Inflammatory macrophage treated with lipopolysaccharide for 1 hour (primary cell): ENCODE results near the gene CMTM4.

Experiments
- DNase-seq, 2 donors: peaks; one replicate each; pipeline ENCODE4 v3.0.0-alpha.2; 2020 to 2022

Gene CMTM4

DNA sequence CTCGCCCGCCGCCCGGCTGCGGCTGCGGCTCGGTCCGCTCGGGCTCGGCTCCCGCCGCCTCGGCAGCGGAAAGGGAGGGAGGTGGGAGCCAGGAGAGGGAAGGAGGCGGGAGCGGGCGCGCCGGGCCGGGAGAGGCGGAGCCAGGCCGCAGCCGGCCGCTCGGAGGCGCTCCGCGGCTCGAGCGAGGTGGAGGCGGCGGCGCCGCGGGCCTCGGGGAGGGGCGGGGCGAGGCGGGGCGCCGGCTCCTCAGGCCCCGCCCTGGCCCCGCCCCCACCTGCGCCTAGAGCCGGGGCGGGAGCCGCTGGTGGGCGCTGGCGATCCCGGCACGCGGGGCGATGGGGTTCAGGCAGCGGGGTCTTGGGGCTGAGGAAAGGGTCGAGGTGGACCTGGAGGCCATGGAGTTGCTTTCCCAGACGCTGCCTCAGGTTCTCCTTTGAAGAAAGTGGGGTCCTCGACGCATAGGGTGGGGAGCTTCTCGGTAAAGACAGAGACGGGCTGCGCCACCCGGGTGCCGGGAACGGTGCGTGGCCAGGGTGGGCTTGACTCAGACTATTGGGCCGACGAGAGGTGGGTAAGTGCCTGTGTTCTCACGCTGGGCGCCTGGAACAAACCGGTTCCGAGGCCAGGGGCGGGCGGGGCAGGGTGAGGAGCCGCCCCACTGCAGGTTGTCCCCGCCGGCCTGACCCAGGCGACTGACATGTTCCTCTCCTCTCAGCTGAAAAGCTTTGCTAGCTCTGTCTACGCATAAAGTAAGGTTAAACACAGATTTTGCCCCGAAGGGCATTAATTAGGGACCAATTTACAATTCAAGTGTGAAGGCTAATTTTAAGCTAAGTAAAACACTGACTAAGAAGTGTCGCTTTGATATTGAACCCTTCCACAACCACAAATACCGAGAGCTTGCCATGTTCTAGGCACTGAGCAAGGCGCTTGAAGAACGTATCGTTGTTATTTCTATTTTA lies at the start of gene CMTM4:
Gene CMTM4, minus strand, starts transcription at position 75 of the 962 bp plus-strand sequence. CDS start 218 bp downstream, outside the sequence.
- peak; percentile 72 to 84 for DNase-seq

DNA sequence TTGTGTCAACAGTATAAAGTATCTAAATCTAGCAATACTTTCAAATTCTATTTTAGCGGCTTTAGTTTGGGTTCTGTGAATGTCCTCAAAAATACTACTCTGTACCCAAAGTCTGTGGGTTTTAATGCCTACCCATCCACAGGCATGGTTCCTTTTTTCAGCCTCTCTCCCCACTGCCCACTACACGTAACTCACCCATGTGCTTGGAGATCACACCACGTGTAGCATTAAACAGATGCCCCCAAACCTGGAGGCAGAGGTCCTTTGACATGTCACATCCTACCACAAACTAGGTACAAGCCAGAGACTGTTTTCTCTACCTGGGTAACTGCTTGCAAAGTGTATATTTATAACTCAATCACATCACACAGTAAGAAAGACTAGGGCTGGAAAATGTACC lies 49.5 kb upstream of the CMTM4 start:
- no peak for DNase-seq

DNA sequence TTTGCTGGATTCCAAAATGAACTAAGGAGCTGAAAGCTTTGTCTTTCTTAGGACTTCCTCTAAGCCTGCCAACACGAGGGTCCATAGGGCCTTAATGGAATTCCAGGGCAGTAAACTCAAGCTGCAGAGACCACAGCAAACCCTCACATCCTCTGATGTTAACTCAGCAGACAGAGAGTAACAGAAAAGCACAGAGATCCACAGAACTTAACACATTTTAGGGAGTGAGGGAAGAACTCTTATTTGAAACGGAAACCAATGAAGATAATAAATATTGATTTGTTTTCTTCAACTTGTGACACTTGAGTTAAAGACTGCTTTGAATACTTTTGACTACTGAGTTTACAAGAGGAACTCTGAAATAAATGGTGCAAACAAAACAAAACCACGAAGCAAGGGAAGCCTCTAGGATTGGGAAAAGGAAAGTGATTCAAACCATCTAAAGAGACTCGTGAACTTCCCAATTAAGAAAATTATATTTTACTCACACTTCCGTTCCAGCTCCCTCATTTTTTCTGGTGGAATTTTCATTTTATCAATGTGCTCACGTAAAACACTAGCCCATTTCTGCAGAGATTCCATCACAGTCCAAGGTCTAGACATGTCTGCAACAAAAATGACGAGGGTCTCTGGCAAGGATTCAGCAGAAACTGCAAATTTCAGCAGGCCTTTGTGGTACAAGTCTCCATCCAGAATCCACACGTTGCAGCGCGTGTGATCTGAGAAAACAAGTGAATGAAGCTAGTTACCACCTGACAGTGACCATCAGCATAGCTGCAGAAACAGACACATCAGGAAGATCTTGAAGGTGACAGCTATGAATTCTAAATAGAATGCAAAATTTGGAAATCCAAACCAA lies 45.6 kb upstream of the CMTM4 start:
- peak; percentile 33 to 53 for DNase-seq

DNA sequence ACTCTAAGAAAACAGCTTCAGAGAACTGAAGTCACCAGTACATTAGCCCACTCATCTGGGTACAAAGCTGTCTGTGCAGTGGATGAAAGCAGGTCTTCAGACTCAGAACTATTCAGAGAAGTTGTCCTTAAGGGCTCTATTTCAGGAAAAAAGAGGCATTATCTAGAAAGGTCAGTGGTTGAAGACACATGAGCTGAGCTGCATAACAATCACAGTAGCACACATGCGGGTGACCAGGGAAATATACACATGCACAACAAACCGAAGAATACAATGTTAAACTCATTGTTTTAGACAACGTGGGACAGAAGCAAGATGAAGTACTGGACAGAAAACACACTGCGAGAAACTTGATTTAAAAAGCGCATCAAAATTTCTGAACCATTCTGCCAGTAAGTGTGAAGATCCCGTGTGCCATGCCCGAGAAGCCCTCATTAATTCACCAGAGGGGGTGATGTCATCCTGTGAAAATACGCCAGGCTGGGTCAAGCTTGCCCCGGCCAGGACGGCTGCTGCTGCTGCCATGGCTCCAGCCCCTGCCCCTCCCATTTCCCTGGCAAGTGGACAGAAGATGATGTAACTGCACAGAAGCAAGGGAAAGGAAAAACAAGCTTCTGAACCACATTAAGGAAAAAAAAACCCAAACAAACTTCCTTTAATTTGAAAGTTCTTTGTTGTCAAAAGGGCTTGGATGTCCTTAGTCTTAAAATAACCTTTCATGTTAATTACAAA lies 44.8 kb upstream of the CMTM4 start:
- peak; percentile 68 to 72 for DNase-seq

DNA sequence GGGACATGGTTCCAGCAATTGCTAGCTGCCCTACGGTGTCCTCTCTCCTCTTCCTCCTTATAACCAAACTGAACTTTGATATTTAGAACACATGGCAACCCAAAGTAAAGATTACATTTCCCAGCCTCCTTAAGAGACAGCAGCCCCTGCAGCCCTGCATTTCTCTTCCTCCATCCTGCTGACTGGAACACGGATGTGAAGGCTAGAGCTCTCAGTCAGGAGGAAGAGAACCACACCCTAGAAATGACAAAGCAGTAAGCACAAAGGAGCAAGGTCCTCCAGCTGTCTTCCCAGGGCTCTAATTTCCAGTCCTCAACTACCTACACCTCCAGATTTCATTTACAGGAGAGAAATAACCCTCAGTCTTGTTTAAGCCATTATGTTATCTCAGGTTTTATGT lies 44.0 kb upstream of the CMTM4 start:
- peak; percentile 35 to 47 for DNase-seq

DNA sequence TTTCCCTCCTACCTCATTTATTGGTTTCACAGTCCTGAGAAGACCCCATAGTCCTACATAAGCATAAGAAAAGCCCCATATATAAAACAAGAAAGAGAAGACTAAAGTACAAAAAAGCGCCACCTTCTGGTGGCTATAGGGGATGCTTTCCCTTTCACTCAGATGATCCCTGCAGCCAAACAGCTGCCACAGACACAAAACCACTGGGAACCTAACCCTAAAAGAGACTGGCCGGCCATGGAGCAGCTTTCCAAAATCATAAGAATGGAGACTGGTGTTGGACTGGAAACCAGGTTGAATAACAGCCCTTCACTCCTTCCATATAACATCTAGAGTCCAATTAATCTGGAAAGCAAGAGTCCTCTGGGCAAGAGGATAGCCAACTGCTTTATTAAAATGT lies 43.5 kb upstream of the CMTM4 start:
- peak; percentile 24 to 60 for DNase-seq

DNA sequence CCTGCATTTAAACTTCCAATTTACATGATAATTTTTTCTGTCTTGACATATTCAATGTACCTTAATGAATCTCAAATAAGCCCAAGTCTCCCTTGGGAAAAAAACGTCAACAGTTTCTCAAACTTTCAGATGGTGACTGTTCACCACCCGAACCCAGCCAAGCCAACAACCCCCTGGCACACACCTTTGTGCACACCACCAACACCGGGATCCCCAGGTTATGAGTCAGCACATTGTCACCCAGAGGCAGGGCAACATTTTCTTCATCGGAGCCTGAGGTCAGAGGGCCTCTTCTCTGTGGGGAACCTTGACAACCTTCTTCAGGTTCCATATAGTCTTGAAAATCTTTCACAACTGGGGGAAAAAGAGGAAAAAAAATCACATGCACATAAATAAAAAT lies 39.3 kb upstream of the CMTM4 start:
- no peak for DNase-seq

DNA sequence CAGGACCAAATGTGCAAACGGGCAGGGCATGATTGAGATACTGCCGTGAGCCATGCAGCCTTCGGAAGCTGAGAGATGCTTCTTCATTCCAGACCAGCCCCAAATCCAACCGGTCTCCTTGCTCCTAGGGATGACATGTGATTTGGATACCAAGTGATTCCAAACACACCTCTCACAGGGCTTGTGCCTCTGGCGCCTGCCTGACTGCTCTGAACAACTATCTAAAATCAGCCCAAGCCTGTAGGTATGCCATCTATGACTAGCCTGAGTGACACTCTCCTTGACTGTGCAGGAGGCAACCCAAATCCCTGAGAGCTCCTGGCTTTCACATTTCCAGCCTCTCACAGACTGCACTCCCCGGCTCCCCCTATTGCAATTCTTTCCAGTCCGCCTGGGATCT lies 34.6 kb upstream of the CMTM4 start:
- DNase-seq, result no peak

DNA sequence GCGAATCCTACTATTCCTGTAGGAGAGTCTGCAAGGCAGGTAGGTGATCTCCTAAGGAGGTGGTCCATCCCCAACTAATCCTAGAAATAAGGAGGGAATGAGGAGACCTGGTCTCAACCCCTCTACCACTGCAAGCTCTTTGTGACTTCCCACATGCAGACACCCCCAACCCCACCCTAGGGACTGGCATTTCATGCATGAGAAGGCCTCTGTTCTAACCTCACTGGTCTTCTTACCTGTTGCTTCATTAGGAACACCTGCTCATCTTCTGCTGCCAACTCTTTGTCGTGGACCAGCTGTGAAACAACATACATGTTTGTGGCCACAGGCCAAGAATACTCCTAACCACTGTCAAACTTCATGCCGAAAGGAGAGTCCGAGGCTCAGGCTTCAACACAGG lies 32.3 kb upstream of the CMTM4 start:
- DNase-seq, result no peak

DNA sequence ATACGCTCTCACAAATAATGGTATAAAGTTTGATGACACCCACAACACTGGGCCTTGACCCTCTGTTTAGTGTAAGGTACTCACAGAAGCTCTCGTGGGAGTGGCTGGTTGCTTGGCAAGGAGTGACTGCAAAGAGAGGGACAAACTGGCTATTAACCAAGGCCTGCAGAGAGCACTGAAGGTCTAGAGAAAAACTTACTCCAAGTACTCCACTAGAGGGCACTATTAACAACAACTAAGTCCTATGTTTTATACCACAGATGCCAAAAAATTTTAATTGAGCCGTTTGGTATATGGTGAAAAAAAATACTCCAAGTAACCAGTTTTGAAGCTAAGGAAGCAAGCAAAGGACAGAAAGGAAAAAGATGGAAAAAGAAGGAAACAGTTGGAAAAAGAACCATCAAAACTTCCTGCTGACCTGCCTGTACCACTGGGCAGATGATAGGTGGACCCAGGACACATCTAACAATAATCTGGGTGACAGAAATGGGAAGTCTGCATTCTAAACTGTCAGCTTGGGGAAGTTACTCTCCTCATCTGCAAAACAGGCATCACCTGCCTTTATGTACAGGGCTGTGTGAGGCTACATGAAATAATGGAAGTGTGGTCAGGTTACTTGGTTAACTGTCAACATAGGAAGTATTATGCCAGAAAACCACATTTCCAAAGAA lies 31.7 kb upstream of the CMTM4 start:
- peak; percentile 45 to 68 for DNase-seq

DNA sequence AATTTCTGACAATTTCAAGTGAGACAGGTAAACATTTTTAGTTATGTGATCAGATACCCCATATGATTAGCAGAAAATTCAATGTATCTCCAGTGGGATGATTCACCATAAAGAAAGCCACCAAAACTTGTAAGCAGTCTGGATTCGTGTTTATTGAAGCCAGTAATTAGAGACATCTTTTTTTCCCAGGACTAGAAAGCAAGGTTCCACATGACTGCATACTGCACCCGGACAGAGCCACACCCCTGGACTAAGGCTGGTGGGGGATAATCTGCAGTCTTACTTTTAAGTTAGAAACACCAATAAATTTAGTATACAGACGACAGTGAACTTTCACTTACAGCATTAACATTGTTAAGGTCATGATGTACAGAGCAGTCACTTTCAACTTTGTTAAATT lies 24.2 kb upstream of the CMTM4 start:
- no peak for DNase-seq

DNA sequence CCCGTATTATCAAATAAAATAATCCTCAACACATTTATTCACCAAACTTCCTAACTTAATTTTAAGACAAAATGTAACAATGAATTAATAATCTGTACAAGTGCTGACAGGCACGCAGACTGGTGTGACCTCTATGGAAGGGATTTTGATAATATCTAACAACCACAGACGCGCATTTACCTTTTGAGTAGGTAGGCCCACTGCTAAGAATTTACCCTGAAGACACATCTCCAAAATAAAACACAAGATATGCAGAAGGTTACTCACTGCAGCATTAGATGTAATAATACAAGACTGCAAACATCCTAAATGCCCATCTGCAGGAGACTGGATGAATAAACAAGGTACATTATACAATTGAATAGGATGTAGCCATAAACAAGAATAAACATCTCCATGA lies 22.7 kb upstream of the CMTM4 start:
- DNase-seq, result no peak

DNA sequence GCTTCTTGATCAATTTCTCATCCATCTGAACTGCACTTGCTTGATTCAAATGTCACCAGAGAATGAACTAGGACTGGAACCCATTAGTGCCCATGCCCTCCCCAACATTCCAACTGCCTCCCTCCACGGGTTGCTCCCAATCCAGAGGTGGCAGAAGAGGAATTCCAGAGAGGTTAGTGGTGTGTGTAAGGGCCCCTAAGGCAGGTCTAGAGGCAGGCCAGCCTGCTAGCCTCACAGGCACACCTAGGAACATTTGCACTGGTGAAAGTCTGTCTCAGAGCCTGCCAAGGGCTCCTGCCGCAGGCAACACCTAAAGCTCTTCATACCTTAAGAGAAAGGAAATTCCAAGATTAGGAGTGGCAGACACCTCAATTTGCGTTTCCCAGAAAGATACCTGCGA lies 21.2 kb upstream of the CMTM4 start:
- no peak for DNase-seq

DNA sequence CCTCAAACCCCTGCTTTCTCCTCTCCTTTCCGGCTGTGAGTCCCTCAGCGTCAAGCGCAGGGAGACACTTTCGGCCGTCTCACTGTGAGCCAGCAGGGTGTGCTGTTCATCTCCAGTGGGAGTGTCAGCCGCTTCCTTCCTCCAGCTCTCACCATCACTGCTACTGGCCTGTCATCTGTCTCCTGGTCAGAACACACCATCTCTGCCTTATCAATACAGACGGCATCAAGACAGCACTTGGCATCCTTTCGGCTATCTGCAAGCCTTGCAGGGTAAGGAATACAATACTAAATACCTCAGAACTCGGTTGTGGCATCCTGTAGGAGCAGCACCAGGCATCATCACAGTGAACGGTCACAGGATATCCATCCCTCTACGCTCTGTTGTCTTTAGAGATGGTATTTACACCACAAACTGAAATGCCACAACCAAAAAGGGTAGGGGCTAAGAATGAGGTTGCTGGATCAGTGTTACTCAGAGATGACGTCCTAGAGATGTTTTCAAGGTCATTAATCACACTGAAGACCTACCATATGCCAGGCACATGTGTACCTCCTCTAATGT lies 20.7 kb upstream of the CMTM4 start:
- peak; percentile 29 to 49 for DNase-seq

DNA sequence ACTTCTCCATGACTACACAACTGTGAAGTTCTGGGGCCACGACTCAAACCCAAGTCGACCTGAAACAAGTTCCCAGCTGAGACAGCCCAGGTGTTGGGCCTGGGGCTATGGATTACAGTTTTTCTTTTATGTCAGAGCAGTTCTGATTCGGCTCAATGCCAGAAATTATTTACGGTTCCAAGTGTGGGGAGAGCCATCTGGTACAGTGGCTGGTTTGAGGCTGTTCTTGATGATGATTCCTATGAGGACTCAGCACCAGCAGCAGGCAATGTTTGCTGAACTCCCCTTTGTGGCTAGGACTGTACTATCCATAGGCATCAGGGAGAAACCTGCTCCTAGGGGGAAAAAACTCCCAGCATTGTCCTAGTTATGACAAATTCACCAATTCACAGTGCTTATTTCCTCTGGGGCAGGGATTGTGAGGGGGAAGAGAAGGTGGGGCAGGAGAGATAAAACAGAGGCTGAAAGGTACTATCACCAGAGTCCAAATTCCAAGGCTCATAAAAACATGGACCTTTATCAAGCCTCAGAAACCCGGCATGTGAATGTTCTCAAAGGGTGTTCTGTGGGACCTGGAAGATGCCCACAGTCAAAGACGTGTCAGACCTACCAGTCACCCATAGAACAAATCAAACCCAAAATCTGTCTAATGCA lies 18.2 kb upstream of the CMTM4 start:
- DNase-seq, result no peak

DNA sequence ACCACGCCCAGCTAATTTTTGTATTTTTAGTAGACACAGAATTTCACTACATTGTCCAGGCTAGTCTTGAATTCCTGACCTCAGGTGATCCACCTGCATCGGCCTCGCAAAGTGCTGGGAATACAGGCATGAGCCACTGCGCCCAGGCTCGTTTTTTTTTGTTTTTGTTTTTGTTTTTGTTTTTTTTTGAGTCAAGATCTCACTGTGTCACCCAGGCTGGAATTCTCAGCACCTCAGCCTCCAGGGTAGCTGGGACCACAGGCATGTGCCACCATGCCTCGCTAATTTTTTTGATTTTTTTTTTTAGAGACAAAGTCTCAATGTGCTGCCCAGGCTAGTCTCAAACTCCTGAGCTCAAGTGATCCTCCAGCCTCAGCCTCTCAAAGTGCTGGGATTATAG lies 17.5 kb upstream of the CMTM4 start:
- no peak for DNase-seq

DNA sequence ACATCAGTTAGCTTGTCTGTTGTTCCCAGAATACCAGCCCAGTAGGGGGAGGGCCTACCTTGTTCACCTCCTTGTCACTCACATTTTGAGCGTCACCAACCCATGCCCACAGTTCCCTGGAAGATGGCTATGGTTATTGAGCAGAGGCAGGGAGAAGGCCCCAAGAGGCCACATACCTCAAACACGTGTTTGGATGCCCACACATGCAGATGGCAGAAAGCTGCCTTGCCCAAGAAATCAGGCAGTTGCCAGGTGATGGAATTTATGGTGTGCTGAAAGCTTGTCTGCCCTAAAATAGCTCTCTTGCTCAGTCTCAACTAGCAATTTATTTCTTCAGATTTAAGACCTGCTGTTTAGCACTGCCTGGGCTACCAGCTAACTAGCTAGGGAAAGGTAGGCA lies 16.5 kb upstream of the CMTM4 start:
- no peak for DNase-seq

DNA sequence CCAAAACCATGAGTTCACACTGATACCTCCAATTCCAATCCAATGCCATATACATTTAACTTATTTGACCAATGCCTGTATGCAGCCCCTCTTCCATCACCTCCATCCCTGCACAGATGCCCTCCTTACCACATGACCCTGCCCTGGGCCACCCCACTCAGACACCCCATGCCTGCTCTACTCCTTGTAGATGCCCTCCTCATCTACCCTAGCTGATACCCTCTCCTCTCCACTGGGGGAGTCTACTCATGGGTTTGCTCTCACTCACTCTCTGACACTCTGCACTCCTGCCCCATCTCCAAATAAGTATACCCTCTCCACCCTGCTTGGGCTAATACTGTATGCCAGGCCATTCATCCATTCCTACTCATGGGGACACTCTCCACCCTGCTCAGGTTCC lies 16.0 kb upstream of the CMTM4 start:
- no peak for DNase-seq

DNA sequence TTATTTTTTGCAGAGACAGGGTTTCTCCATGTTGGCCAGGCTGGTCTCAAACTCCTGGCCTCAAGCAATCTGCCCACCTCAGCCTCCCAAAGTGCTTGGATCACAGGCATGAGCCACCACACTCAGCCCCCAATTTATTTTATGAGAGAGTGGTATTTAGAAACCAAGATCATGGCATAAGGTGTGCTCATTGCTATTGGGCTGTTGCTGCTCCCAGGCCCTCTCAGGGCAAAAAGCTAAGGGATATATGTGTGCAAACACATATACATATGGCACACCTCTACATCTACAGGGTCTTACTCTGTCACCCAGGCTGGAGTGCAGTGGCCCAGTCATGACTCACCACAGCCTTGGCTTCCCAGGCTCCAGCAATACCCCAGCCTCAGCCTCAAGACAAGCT lies 15.0 kb upstream of the CMTM4 start:
- no peak for DNase-seq

DNA sequence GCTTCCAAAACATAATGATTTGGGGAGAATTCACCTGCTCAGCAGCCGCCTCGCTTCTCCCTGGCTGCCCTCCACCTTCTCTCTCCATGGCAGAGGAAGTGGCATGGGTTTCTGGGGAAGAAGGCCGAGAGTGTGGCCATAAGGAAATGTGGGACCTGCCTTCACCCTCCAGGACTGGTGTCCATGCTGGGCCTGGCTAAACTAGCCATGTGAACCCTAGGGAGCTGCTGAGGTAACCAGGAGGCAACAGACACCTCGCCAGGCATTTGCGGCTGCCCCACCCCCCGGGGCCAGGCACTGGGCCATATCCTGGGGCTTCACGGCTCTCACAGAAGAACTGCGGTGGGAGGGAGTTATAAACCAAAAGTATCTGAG lies 9.9 kb upstream of the CMTM4 start:
- DNase-seq, result no peak

DNA sequence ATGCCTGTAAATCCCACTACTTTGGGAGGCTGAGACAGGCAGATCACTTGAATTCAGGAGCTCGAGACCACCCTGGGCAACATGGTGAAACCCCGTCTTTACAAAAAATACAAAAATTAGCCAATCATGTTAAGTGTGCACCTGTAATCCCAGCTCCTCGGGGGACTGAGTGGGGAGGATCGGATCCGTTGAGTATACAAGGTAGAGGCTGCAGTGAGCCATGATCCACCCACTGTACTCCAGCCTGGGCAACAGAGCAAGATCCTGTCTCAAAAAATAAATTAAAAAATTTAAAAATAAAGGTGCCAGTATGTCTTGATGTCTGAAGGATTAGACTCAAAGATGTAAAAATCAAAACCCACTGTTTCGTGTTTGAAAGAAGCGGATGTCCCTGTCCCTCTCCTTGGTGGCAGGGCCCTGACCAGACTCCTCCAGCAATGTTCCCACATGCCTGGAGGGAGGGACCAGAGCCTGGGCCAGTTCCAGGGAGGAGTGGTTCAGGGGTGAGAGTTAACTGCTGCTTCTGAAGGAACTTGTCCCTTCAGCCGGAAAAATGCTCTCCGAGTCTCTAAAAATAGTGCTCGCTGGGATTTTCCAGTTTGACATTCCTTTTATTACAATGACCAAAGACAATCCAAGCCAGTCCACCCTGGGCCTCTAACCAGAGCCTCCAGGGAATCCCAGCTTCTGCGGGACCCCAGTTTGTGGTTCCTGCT lies 9.4 kb upstream of the CMTM4 start:
- no peak for DNase-seq
